ENCODE data around the gene MAP7D1. TPM values are rescaled to one million over a fixed set of nuclear protein-coding genes. Genes with fewer than 3 reads are reported as not detected.

MAP7D1 gene
- total RNA-seq, 2 donors from 2014 or later, result 119 to 120 TPM

GRCh38 chr1:36119456-36119855 is 36.5 kb upstream of the MAP7D1 start:
- H3K27ac ChIP-seq (ENCODE audit: low read depth, low read length), result no peak overlapping the region
- H3K9me3 ChIP-seq (ENCODE audit: control insufficient read depth, low read length), result no peaks in the 10 kb centered on the region
- Mint-ChIP-seq H3K4me3 (no peak overlapping the region), H3K27me3 (ENCODE audit: insufficient read depth) (peaks cover 32% of the 10 kb centered on the region), H3K4me1 (no peaks in the 10 kb centered on the region), H3K27ac (no peak overlapping the region), H3K36me3 (ENCODE audit: low read depth) (no peaks in the 10 kb centered on the region), H3K9me3 (no peaks in the 10 kb centered on the region)
- H3K4me1 ChIP-seq (ENCODE audit: control insufficient read depth, insufficient read depth, low read length), result no peaks in the 10 kb centered on the region
- WGBS, 2 experiments (ENCODE audit: insufficient coverage in 1 of 2, insufficient read length in 1 of 2), result 68 to 76% methylated on average over 5 to 9 of the region's 9 CpGs
- TF ChIP-seq CTCF (conservative IDR thresholded peaks at IDR 0.05), result no peak
- H3K4me3 ChIP-seq (ENCODE audit: low read length), result no peak overlapping the region
- H3K9ac ChIP-seq (ENCODE audit: extremely low read depth, low read length, poor library complexity, severe bottlenecking), result no peak overlapping the region
- H3K36me3 ChIP-seq (ENCODE audit: control insufficient read depth, insufficient read depth, low read length), result no peaks in the 10 kb centered on the region
- no peak for DNase-seq
- H3K27me3 ChIP-seq (ENCODE audit: control insufficient read depth, insufficient read depth, low read length, poor library complexity, severe bottlenecking), result peaks cover 27% of the 10 kb centered on the region

- H3K9me3 Mint-ChIP-seq, result no peaks in the 10 kb centered on the region
- peaks cover 50% of the 10 kb centered on the region for H3K27me3 ChIP-seq (ENCODE audit: control insufficient read depth, insufficient read depth, low read length, poor library complexity, severe bottlenecking)
- no peak for DNase-seq
- H3K4me1 Mint-ChIP-seq, result no peaks in the 10 kb centered on the region
- no peak overlapping the region for H3K9ac ChIP-seq (ENCODE audit: extremely low read depth, low read length, poor library complexity, severe bottlenecking)
- 88 to 89% methylated on average over 9 to 12 of the region's 12 CpGs for WGBS, 2 experiments (ENCODE audit: insufficient coverage in 1 of 2, insufficient read length in 1 of 2)
- H3K27me3 Mint-ChIP-seq (ENCODE audit: insufficient read depth), result peaks cover 48% of the 10 kb centered on the region
- H3K9me3 ChIP-seq (ENCODE audit: control insufficient read depth, low read length), result no peaks in the 10 kb centered on the region
- no peak for TF ChIP-seq CTCF (conservative IDR thresholded peaks at IDR 0.05)
- no peak overlapping the region for H3K27ac Mint-ChIP-seq
- H3K4me3 ChIP-seq (ENCODE audit: low read length), result no peak overlapping the region
- no peak overlapping the region for H3K27ac ChIP-seq (ENCODE audit: low read depth, low read length)
- H3K36me3 ChIP-seq (ENCODE audit: control insufficient read depth, insufficient read depth, low read length), result no peaks in the 10 kb centered on the region
- no peaks in the 10 kb centered on the region for H3K4me1 ChIP-seq (ENCODE audit: control insufficient read depth, insufficient read depth, low read length)
- H3K4me3 Mint-ChIP-seq, result no peak overlapping the region
- no peaks in the 10 kb centered on the region for H3K36me3 Mint-ChIP-seq (ENCODE audit: low read depth)
These were observed 33.6 kb upstream of the MAP7D1 start for GRCh38 chr1:36122062-36123030.

- WGBS, 2 experiments (ENCODE audit: insufficient coverage in 1 of 2, insufficient read length in 1 of 2), result 84% methylated on average over 8 of the region's 8 CpGs; no CpG with 5 or more reads in 1 of the 2 experiments
- Mint-ChIP-seq H3K4me3 (no peak overlapping the region), H3K36me3 (ENCODE audit: low read depth) (no peaks in the 10 kb centered on the region), H3K9me3 (no peaks in the 10 kb centered on the region), H3K4me1 (no peaks in the 10 kb centered on the region), H3K27ac (no peak overlapping the region), H3K27me3 (ENCODE audit: insufficient read depth) (peaks cover 51% of the 10 kb centered on the region)
- no peak overlapping the region for H3K4me3 ChIP-seq (ENCODE audit: low read length)
- no peak overlapping the region for H3K9ac ChIP-seq (ENCODE audit: extremely low read depth, low read length, poor library complexity, severe bottlenecking)
- no peaks in the 10 kb centered on the region for H3K9me3 ChIP-seq (ENCODE audit: control insufficient read depth, low read length)
- H3K4me1 ChIP-seq (ENCODE audit: control insufficient read depth, insufficient read depth, low read length), result no peaks in the 10 kb centered on the region
- no peaks in the 10 kb centered on the region for H3K36me3 ChIP-seq (ENCODE audit: control insufficient read depth, insufficient read depth, low read length)
- no peak for DNase-seq
- H3K27ac ChIP-seq (ENCODE audit: low read depth, low read length), result no peak overlapping the region
- peaks cover 50% of the 10 kb centered on the region for H3K27me3 ChIP-seq (ENCODE audit: control insufficient read depth, insufficient read depth, low read length, poor library complexity, severe bottlenecking)
- TF ChIP-seq CTCF (conservative IDR thresholded peaks at IDR 0.05), result no peak
These were observed 32.6 kb upstream of the MAP7D1 start for GRCh38 chr1:36123356-36123755.

All from endodermal cell (in vitro differentiated cells).